HepG2 (cell line): ENCODE results near the gene SOST. TPM values are rescaled to one million over a fixed set of nuclear protein-coding genes. Genes with fewer than 3 reads are reported as not detected.

Source experiments
- ARID3A ChIP-seq: IDR thresholded peaks from 2 replicates; pipeline ENCODE4 v1.6.1; 2012; ENCODE audit warnings: low read depth, low read length, improper control_type of control experiment
- ELK4 ChIP-seq: sonication (generic); formaldehyde crosslinking; IDR thresholded peaks from 2 replicates; pipeline ENCODE4 v1.9.0; 2021; ENCODE audit warnings: missing genetic modification reagents, borderline replicate concordance
- ESRRA ChIP-seq: sonication (generic); formaldehyde crosslinking; IDR thresholded peaks from 2 replicates; pipeline ENCODE4 v1.5.1; 2020; ENCODE audit warnings: mild to moderate bottlenecking, low read depth, missing genetic modification reagents
- EZH2 ChIP-seq: conservative IDR thresholded peaks from 2 replicates; pipeline ENCODE4 v1.6.1; 2012; ENCODE audit warnings: mild to moderate bottlenecking, low read depth, low read length, moderate library complexity
- FOXC1 ChIP-seq: sonication (generic); formaldehyde crosslinking; IDR thresholded peaks from 2 replicates; pipeline ENCODE4 v1.8.0; 2022; ENCODE audit warnings: mild to moderate bottlenecking, missing genetic modification reagents, borderline replicate concordance
- HDAC1 ChIP-seq: sonication (generic); formaldehyde crosslinking; IDR thresholded peaks from 2 replicates; pipeline ENCODE4 v1.5.1; 2020; ENCODE audit warnings: mild to moderate bottlenecking, missing genetic modification reagents
- HNRNPL ChIP-seq: fragments of 200-400 bp; formaldehyde crosslinking; IDR thresholded peaks from 2 replicates; pipeline ENCODE4 v1.6.1; 2017; ENCODE audit warnings: mild to moderate bottlenecking, low read depth, low read length
- JDP2 ChIP-seq: sonication (generic); formaldehyde crosslinking; IDR thresholded peaks from 2 replicates; pipeline ENCODE4 v1.8.1; 2022; ENCODE audit warnings: missing genetic modification reagents, borderline replicate concordance
- KDM1A ChIP-seq: IDR thresholded peaks from 2 replicates; pipeline ENCODE4 v1.6.1; 2016; ENCODE audit warnings: missing compliant biosample characterization
- MBNL3 ChIP-seq: fragments of 250-450 bp; sonication (Bioruptor Pico); conservative IDR thresholded peaks from 2 replicates; pipeline ENCODE4 v1.8.0; 2022; ENCODE audit warnings: mild to moderate bottlenecking, inconsistent platforms
- PAF1 ChIP-seq: IDR thresholded peaks from 2 replicates; pipeline ENCODE4 v1.6.1; 2016; ENCODE audit warnings: missing genetic modification reagents, missing compliant biosample characterization
- POLR2A ChIP-seq, 2 experiments: IDR thresholded peaks; 2 replicates each; pipeline ENCODE4 v1.6.1; 2011; ENCODE audit warnings: low read depth in 2 of 2, low read length in 2 of 2, mild to moderate bottlenecking in 1 of 2, moderate library complexity in 1 of 2; ENCODE audit not compliant: insufficient read depth in 1 of 2
- PRDM15 ChIP-seq: sonication (generic); formaldehyde crosslinking; IDR thresholded peaks from 2 replicates; pipeline ENCODE4 v1.4.0; 2020; ENCODE audit warnings: missing genetic modification reagents
- RBM22 ChIP-seq: fragments of 200-400 bp; formaldehyde crosslinking; optimal IDR thresholded peaks from 2 replicates; pipeline ENCODE3; 2017; ENCODE audit warnings: mild to moderate bottlenecking, low read length, moderate library complexity
- SATB2 ChIP-seq: sonication (generic); formaldehyde crosslinking; IDR thresholded peaks from 2 replicates; pipeline ENCODE4 v1.5.0; 2020; ENCODE audit warnings: missing genetic modification reagents
- SRSF9 ChIP-seq: fragments of 200-400 bp; formaldehyde crosslinking; IDR thresholded peaks from 2 replicates; pipeline ENCODE4 v1.6.1; 2018; ENCODE audit warnings: borderline replicate concordance, mild to moderate bottlenecking, low read depth, low read length; ENCODE audit not compliant: insufficient read depth, poor library complexity, severe bottlenecking
- TEF ChIP-seq: sonication (generic); formaldehyde crosslinking; IDR thresholded peaks from 2 replicates; pipeline ENCODE4 v1.5.0; 2020; ENCODE audit warnings: missing genetic modification reagents
- ZFP91 ChIP-seq: sonication (generic); formaldehyde crosslinking; IDR thresholded peaks from 2 replicates; pipeline ENCODE4 v1.9.0; 2022; ENCODE audit warnings: missing genetic modification reagents, mild to moderate bottlenecking, borderline replicate concordance
- ZNF335 ChIP-seq: sonication (generic); formaldehyde crosslinking; IDR thresholded peaks from 2 replicates; pipeline ENCODE4 v1.4.0; 2020; ENCODE audit warnings: missing genetic modification reagents
- ZNF484 ChIP-seq: sonication (generic); formaldehyde crosslinking; IDR thresholded peaks from 2 replicates; pipeline ENCODE4 v1.5.1; 2020; ENCODE audit warnings: mild to moderate bottlenecking, low read depth, missing genetic modification reagents, borderline replicate concordance
- ZNF7 ChIP-seq: IDR thresholded peaks from 2 replicates; pipeline ENCODE4 v1.6.1; 2016; ENCODE audit warnings: missing biosample characterization, missing genetic modification reagents
- polyA plus RNA-seq, 8 experiments: library from polyadenylated mRNA; depleted of rRNA in 3 of 8; stranded (reverse) in 7 of 8; unstranded in 1 of 8; fragments of >200 nt; fragmentation: Illumina TruSeq in 4 of 8; extraction: Trizol in 4 of 8; gene quantifications; 2 replicates each; pipeline versions ENCODE4 v1.2.1 to v1.2.3, GENCODE V29; 2011 to 2016; ENCODE audit warnings: low read depth in 4 of 8, missing spikeins in 1 of 8, mixed read lengths in 1 of 8; ENCODE audit not compliant: insufficient read depth in 1 of 8
- total RNA-seq, 5 experiments: library from RNA; depleted of rRNA; stranded (reverse); fragments of >200 nt; fragmentation: Illumina TruSeq; extraction: Trizol; gene quantifications; 2 replicates each; pipeline ENCODE4 v1.2.3, GENCODE V29; 2016; ENCODE audit warnings: low read depth in 1 of 5

The SOST gene
- total and polyA plus RNA-seq, 2 of the 13 experiments (the other 11 are each of a cell fraction or from before 2014, with no cell fraction given), result not detected

GRCh38 chr17:43720311-43721060, 38.1 kb downstream of the SOST start (continued):
- TF ChIP-seq TEF (CRISPR knock-in tag) (no peak), PRDM15 (CRISPR knock-in tag) (no peak), POLR2A (IDR thresholded peaks at IDR 0.05; ENCODE audit: insufficient read depth in 1 of 2, low read depth in 2 of 2, low read length in 2 of 2) (peak in 1 of 2 experiments; percentile 63; a peak in 2 of 4 replicates), ZNF7 (CRISPR knock-in tag) (no peak), ELK4 (CRISPR knock-in tag) (no peak), ZNF335 (CRISPR knock-in tag) (no peak; the same call in 1 of the 2 replicates), JDP2 (CRISPR knock-in tag) (no peak), EZH2 (no peak), SATB2 (no peak), KDM1A (no peak), HDAC1 (CRISPR knock-in tag) (peak; percentile 83), ZNF484 (CRISPR knock-in tag) (no peak), RBM22 (no peak), SRSF9 (no peak), ZFP91 (peak; percentile 83; the same call in 1 of the 2 replicates), MBNL3 (no peak), FOXC1 (CRISPR knock-in tag) (peak; percentile 88), ESRRA (CRISPR knock-in tag) (no peak), HNRNPL (no peak), ARID3A (no peak), PAF1 (CRISPR knock-in tag) (no peak)
